ENCODE data around the gene PIEZO2. TPM values are rescaled to one million over a fixed set of nuclear protein-coding genes. Genes with fewer than 3 reads are reported as not detected.

PIEZO2 gene
- polyA plus RNA-seq, 1 donor from 2014 or later: 0.30 TPM

- no peaks in the 10 kb centered on the region for H3K36me3 ChIP-seq (ENCODE audit: insufficient read depth, low read length)
- H3K9ac ChIP-seq (ENCODE audit: low read length): no peak overlapping the region
- no peaks in the 10 kb centered on the region for H3K9me3 ChIP-seq (ENCODE audit: low read length)
- no peaks in the 10 kb centered on the region for H3K79me2 ChIP-seq (replicated peaks; ENCODE audit: insufficient read depth, low read length)
- H3K4me2 ChIP-seq (ENCODE audit: low read length): no peak overlapping the region
- H3F3A ChIP-seq (ENCODE audit: insufficient read depth, low read length, poor library complexity, severe bottlenecking): no peaks in the 10 kb centered on the region
- no peaks in the 10 kb centered on the region for H3K9me2 ChIP-seq (ENCODE audit: insufficient read depth, low read length)
- H2AFZ ChIP-seq (ENCODE audit: low read depth, low read length): no peak overlapping the region
- no peak for TF ChIP-seq POLR2AphosphoS5 (IDR thresholded peaks at IDR 0.05)
- no peak for TF ChIP-seq TAF1 (IDR thresholded peaks at IDR 0.05; ENCODE audit: low read depth)
- TF ChIP-seq EP300 (conservative IDR thresholded peaks at IDR 0.05; ENCODE audit: poor library complexity, severe bottlenecking): no peak
- TF ChIP-seq EZH2 (IDR thresholded peaks at IDR 0.05; ENCODE audit: borderline replicate concordance, insufficient read depth, low read length, poor library complexity, severe bottlenecking): no peak
- TF ChIP-seq CTCF (IDR thresholded peaks at IDR 0.05; ENCODE audit: poor library complexity, severe bottlenecking): no peak
- no peak overlapping the region for H3K4me3 ChIP-seq (ENCODE audit: low read length)
- no peaks in the 10 kb centered on the region for H4K20me1 ChIP-seq (ENCODE audit: insufficient read depth)
- H3K27ac ChIP-seq (ENCODE audit: low read length): no peak overlapping the region
- H3K27me3 ChIP-seq (ENCODE audit: insufficient read depth, low read depth, low read length): no peaks in the 10 kb centered on the region
Observed at GRCh38 chr18:10850216-10850615, 299.2 kb downstream of the PIEZO2 start.

GRCh38 chr18:10847907-10848306 lies 301.5 kb downstream of the PIEZO2 start:
- H3F3A ChIP-seq (ENCODE audit: insufficient read depth, low read length, poor library complexity, severe bottlenecking): no peaks in the 10 kb centered on the region
- no peak overlapping the region for H3K27ac ChIP-seq (ENCODE audit: low read length)
- H3K36me3 ChIP-seq (ENCODE audit: insufficient read depth, low read length): no peaks in the 10 kb centered on the region
- H2AFZ ChIP-seq (ENCODE audit: low read depth, low read length): no peak overlapping the region
- no peaks in the 10 kb centered on the region for H3K9me2 ChIP-seq (ENCODE audit: insufficient read depth, low read length)
- no peaks in the 10 kb centered on the region for H3K27me3 ChIP-seq (ENCODE audit: insufficient read depth, low read depth, low read length)
- no peaks in the 10 kb centered on the region for H3K9me3 ChIP-seq (ENCODE audit: low read length)
- TF ChIP-seq EZH2 (IDR thresholded peaks at IDR 0.05; ENCODE audit: borderline replicate concordance, insufficient read depth, low read length, poor library complexity, severe bottlenecking): no peak
- no peaks in the 10 kb centered on the region for H4K20me1 ChIP-seq (ENCODE audit: insufficient read depth)
- H3K9ac ChIP-seq (ENCODE audit: low read length): no peak overlapping the region
- H3K4me2 ChIP-seq (ENCODE audit: low read length): no peak overlapping the region
- H3K4me3 ChIP-seq (ENCODE audit: low read length): no peak overlapping the region
- no peaks in the 10 kb centered on the region for H3K79me2 ChIP-seq (replicated peaks; ENCODE audit: insufficient read depth, low read length)

GRCh38 chr18:10847408-10847790 lies 302.0 kb downstream of the PIEZO2 start:
- H3K9ac ChIP-seq (ENCODE audit: low read length): no peak overlapping the region
- no peak overlapping the region for H3K27ac ChIP-seq (ENCODE audit: low read length)
- H3K4me2 ChIP-seq (ENCODE audit: low read length): no peak overlapping the region
- no peaks in the 10 kb centered on the region for H3K9me2 ChIP-seq (ENCODE audit: insufficient read depth, low read length)
- H3K79me2 ChIP-seq (replicated peaks; ENCODE audit: insufficient read depth, low read length): no peaks in the 10 kb centered on the region
- TF ChIP-seq RAD21 (conservative IDR thresholded peaks at IDR 0.05): no peak
- TF ChIP-seq REST (IDR thresholded peaks at IDR 0.05; ENCODE audit: borderline replicate concordance): no peak
- no peak for TF ChIP-seq TAF1 (IDR thresholded peaks at IDR 0.05; ENCODE audit: low read depth)
- TF ChIP-seq MXI1 (conservative IDR thresholded peaks at IDR 0.05; ENCODE audit: poor library complexity, severe bottlenecking): no peak
- no peak for TF ChIP-seq POLR2AphosphoS5 (IDR thresholded peaks at IDR 0.05)
- TF ChIP-seq SMC3 (conservative IDR thresholded peaks at IDR 0.05; ENCODE audit: poor library complexity): no peak
- no peak for TF ChIP-seq CTCF (IDR thresholded peaks at IDR 0.05; ENCODE audit: poor library complexity, severe bottlenecking)
- no peak for TF ChIP-seq EP300 (conservative IDR thresholded peaks at IDR 0.05; ENCODE audit: poor library complexity, severe bottlenecking)
- TF ChIP-seq EZH2 (IDR thresholded peaks at IDR 0.05; ENCODE audit: borderline replicate concordance, insufficient read depth, low read length, poor library complexity, severe bottlenecking): no peak
- no peaks in the 10 kb centered on the region for H3F3A ChIP-seq (ENCODE audit: insufficient read depth, low read length, poor library complexity, severe bottlenecking)
- no peak overlapping the region for H3K4me3 ChIP-seq (ENCODE audit: low read length)
- no peaks in the 10 kb centered on the region for H3K27me3 ChIP-seq (ENCODE audit: insufficient read depth, low read depth, low read length)
- H4K20me1 ChIP-seq (ENCODE audit: insufficient read depth): no peaks in the 10 kb centered on the region
- H2AFZ ChIP-seq (ENCODE audit: low read depth, low read length): no peak overlapping the region
- H3K36me3 ChIP-seq (ENCODE audit: insufficient read depth, low read length): no peaks in the 10 kb centered on the region
- H3K9me3 ChIP-seq (ENCODE audit: low read length): no peaks in the 10 kb centered on the region
